HG03095 (cell line): ENCODE measurements around the gene CLSTN3.
"Not testable (repeated sequence)": the region's sequence is repeated elsewhere in the genome, so short reads cannot be mapped to it uniquely, and the experiment has no call there.

Experiments used
- ATAC-seq: cut with Tn5 transposase; IDR thresholded peaks from one replicate; pipeline ENCODE4 v1.9.1; 2021; ENCODE audit warnings: moderate library complexity; ENCODE audit not compliant: unreplicated experiment

CLSTN3 gene

GRCh38 chr12:7150356-7150755 lies 20.2 kb downstream of the CLSTN3 start:
- ATAC-seq = no peak

DNA sequence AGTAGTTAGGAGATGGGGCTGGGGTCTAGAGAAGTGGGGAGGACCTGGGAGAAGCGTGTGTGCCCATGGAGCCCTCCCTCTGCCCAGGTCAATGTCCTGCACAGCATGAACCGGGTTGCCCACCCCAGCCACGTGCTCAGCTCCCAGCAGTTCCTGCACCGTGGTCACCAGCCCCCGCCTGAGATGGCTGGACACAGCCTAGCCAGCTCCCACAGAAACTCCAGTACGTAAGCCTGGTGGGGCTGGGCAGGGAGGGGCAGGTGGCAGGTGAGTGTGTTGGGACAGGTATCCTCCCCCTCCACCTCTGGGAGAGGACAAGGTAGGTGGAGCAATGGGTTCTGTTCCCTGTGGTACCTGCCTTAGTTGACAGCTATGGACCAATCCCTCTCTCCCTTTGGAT lies 20.7 kb downstream of the CLSTN3 start:
- ATAC-seq = no peak

DNA sequence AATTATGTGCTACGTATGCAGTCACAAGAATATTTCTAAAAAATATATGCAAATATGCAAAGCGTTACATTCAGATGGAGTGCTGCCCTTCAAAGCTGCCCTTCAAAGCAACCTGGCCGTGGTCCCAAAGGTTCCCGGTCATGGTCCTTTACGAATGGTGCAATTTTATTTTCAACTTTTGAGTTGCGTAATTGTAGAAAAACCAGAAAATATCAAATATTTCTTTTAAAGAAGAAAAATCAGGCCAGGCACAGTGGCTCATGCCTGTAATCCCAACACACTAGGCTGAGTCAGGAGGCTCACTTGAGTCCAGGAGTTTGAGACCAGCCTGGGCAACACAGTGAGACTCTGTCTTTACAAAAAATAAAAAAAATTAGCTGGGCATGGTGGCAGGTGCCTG lies 21.4 kb downstream of the CLSTN3 start:
- ATAC-seq = no peak

GRCh38 chr12:7152818-7153217 lies 22.6 kb downstream of the CLSTN3 start:
- no peak for ATAC-seq

DNA sequence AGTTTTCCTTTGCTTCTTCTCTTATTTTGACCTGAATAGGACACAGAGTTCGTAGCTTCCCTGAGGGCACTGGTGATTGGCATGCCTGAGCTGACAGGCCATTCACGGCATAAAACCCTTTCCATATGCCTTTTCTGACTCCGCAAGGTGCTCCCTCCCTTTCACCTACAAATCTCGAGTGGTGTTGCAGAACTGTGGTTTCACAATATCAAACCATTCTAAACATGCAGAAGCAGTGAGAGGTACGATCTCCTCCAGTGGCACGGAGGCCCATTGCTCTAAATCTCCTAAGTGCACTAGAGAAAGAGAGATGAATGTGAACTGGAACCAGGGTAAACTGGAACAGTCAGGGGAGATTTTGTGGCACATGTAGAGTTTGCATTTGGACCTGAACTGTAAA lies 23.9 kb downstream of the CLSTN3 start:
- ATAC-seq = no peak

DNA sequence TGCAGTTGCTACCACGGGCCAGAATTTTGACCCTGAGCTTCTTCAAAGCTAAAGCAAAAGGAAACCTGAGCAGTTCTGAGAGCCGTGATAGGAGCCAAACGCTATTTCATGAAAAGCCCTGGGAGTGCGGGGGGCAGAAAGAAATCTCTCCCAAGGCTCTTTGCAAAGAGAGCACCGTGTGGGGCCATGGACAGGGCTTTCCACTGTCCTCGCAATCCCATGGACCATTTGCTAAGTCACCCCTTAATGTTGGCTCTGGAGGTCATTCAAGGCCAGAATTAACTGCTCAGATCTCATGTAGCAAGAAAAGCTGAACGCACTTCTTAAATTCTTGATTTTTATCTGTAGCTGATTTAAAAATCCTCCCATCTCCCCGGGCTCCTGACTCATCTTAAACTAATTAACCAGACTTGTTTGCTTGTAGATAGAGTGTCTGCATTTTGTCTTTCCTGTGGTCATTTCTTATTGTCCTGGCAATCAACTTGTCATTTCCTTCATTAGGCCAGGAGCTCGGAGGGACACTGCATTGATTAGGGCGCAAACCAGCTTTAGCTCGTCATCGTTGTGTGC lies 24.8 kb downstream of the CLSTN3 start:
- ATAC-seq = no peak

GRCh38 chr12:7155471-7156034 lies 25.4 kb downstream of the CLSTN3 start:
- ATAC-seq = no peak

DNA sequence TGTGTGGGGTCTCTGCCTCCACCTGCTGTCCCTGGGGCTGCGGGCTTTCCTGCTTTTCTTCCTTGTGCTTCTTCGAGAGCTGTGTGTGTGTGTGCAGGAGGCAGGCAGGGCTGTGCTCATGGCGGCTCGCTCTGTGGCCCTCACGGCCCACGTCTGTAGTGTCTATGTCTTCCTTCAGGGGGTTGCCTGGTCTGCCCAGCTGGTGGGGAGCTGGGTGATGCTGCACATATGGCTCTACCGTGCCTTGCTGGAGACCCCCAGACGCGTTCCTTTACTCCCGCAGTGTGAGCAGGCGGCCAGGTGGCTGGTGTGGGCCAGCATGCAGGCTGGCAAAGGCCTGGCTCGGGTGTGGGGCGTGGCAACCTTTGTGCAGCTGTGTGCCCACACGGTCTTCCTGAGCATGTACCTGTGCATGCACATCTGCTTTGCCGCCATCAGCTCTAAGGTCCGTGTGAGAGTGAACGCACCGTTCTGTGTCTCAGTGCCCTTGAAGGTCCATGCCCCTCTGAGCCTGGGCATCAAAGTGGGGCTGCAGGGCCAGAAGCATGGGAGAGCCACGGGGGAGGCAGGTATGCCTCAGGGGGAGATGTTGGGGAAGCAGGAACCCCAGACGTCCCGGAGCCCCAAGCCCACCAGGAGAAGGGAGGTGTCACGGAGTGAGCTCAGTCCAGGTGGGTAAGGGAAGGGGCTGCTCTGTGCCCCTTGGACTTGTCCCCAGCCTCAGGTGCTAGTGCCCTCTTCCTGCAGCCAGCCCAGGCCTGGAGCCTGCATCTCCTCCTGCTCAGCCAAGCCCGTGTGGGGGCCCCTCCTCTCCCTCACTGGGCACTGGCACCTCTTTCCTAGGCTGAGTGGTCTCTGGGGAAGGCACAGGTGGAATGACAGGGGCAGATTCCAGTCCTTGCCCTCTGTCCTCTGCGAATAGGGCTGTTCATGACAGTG lies 26.4 kb downstream of the CLSTN3 start:
- no peak for ATAC-seq

DNA sequence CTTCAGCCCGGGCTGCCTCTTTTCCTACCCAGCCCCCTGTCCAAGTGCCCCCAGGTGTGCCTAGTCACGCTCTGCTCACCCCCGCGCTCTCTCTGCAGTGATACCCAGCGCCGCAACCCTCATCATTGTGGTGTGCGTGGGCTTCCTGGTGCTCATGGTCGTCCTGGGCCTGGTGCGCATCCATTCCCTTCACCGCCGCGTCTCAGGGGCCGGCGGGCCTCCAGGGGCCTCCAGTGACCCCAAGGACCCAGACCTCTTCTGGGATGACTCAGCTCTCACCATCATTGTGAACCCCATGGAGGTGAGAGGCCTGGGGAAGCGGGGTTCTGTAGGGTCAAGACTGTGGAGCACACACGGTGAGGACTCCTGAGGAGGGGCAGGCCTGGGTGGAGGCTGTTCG lies 27.2 kb downstream of the CLSTN3 start:
- no peak for ATAC-seq

DNA sequence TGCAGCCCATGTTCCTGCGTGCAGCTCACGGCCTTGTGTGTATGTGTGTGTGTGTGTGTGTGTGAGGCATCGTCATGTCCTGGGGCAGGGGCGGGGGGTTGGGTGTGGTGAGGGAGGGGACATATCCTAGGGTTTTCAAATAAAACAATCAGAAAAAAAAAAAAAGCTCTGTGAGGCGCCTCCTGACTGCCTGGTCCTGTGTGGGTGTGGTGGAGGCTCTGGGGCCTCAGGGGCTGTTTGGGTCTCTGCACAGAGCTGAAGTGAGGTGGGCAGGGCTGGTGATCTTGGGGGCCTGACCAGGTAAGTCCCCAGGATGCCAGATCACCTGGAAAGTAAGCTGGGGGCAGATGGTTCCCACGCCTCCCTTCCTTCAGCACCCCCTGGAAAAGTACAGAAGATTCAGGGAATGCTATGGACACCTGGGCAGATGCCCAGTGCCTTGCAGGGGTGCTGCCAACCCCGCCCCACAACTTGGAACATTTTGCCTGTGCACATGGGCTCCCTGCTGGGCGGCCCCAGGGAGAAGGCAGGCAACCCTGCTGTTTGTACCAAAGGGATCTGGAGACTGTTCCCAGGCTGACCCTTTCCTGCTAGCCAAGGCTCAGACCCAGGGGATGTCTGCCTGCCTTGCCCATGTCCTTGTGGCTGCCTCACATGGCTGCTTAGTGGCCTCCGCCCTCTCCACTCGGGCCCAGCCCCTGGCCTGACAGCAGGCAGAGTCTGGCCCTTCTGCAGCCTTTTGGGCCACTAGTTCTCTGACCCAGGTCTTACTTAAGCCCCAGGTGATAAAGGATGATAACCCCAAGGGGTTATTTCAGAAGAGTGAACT lies 28.8 kb downstream of the CLSTN3 start:
- ATAC-seq = no peak

- ATAC-seq = no peak
Observed at GRCh38 chr12:7160183-7160582, 30.0 kb downstream of the CLSTN3 start.

DNA sequence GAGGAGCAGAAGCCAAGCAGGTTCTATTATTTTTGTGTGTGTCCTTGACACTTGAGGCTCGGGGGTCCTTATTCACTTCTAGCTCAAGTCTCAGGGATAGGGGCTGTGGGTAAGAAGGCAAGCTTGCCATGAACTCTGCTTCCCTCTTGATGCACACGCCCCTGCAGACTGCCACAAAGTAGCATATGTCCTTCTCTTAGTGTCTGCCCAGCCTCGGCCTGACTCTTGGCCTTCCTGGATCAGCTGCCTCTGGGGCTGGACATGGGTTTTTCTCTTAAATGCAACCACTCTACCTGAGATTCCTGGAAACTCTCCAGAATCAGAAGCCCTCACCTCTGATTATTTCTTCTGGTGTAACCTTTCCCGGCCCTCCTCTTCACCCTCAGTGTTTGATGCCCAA lies 31.2 kb downstream of the CLSTN3 start:
- ATAC-seq = no peak

- no peak for ATAC-seq
Observed at GRCh38 chr12:7161811-7162210, 31.6 kb downstream of the CLSTN3 start.

DNA sequence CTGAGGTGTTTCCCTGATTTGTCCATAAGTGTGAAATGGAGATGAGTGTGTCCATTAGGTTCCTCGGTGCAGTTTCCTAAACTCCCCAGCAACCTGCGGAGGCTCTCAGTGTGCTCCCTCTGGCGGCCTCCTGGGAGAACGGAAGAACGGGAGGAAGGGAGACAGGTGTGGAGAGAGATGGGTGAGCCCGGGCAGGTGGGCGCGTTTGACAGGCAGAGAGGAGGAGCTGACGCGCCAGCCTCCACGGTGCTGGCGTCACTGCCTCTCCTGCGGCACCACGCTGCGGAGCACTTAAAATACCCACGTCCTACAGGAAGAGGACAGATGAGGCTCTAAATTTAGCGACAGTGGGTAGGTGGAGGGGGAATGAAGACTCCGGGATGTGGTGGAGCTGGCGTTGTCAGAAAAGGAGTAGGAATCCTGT lies 32.5 kb downstream of the CLSTN3 start:
- ATAC-seq = no peak

DNA sequence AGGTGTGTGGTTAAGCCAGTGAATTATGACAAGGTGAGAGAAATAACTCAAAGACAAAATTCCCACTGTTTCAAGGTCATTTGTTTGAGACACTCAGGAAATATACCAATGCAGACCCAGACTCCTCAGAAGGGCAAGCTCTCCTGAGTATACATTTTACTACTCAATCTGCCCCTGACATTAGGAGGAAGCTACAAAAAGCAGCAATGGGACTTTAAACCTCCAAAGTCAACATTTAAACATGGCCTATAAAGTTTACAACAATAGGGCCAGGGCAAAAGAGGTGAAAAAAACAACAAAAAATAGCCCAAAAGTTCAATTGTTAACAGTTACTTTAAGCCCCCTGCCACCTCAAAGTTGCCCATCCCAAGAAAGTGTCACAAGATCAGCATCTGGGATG lies 39.8 kb downstream of the CLSTN3 start:
- ATAC-seq = no peak

DNA sequence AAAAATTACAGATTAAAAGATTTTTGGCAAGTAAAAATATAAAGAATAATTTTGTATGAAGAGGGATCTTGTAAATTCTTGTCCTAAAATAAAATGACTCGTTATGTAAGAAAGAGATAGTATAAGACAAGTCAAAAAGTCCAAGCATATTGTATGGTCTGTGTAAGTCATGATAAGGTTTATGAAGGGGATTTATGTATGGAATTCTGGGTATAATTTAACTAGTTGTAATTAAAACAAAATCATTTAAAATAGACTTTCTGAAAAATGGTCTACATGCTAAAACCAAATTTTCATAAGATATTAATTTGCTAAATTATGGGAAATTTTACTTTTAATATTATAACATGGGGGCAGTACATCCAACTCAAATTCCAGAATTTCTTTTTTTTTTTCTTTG lies 41.7 kb downstream of the CLSTN3 start:
- no peak for ATAC-seq

DNA sequence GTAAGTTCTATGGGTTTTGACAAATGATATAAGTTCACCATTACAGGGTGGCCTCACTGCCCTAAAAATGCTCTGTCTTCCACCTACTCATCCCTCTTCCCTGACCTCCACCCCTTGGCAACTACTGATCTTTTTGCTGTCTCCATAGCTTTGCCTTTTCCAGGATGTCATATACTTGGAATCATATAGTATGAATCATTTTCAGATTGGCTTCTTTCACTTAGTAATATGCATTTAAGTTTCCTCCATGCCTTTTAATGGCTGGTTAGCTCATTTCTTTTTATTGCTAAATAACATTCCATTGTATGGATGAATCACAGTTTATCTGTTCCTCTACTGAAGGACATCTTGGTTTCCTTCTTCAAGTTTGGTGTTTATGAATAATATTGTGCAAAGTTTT lies 45.3 kb downstream of the CLSTN3 start:
- no peak for ATAC-seq

DNA sequence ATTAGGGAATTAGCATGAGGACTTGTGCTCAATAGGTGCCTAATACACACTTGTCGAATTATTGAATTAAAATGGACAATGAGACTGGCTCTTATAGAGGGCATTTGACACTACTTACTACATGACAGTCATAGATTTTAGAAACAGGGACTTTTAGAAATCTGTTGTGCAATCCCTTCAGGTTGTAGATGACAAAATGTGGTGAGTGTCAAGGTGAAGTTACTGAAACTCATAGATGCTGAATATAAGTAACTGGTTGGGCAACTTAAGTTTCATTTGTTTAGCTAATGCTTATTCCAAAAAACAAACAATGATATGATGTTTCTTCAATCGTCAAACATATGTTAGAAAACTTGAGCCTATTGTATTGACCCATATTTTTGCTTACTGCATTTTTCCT lies 46.4 kb downstream of the CLSTN3 start:
- no peak for ATAC-seq

- no peak for ATAC-seq
Observed at GRCh38 chr12:7178481-7178880, 48.3 kb downstream of the CLSTN3 start.

DNA sequence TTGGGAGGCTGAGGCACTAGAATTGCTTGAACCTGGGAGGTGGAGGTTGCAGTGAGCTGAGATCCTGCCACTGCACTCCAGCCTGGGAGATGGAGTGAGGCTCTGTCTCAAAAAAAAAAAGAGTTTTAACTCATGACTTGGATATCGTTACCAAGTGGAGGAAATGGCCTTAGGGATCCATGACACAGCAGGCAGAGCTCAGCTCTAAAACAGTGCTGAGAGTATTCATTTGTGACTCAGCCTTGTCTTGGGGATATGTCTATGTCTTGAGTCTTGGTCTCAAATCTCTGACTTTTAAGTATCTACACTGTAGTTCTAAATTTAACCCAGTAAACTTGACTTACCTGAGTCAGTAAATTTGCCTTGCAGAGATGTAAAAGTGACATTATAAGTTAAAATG lies 50.5 kb downstream of the CLSTN3 start:
- ATAC-seq = no peak

- not testable (repeated sequence) for ATAC-seq
Observed at GRCh38 chr12:7186058-7186457, 55.9 kb downstream of the CLSTN3 start.
